Left ventricle myocardium inferior (tissue), 1 donor: ENCODE measurements around the gene SH3GL1. TPM values are rescaled to one million over a fixed set of nuclear protein-coding genes. Genes with fewer than 3 reads are reported as not detected.
A peak's percentile ranks its signal among the peaks of the same experiment; 100 is the strongest.

Experiments used
- DNase-seq: peaks from one replicate; pipeline ENCODE4 v3.0.0-alpha.2; 2020
- H3K27ac ChIP-seq: fragments of 200-600 bp; replicated peaks from 2 replicates; pipeline ENCODE4 v1.8.0; 2021
- H3K27me3 ChIP-seq: fragments of 200-600 bp; 2 replicates; pipeline ENCODE4 v1.8.0; 2021; ENCODE audit warnings: low read depth
- H3K36me3 ChIP-seq: fragments of 200-600 bp; 2 replicates; pipeline ENCODE4 v1.8.0; 2021
- H3K4me1 ChIP-seq: fragments of 200-600 bp; 2 replicates; pipeline ENCODE4 v1.8.0; 2021
- H3K4me3 ChIP-seq: fragments of 200-600 bp; 2 replicates; pipeline ENCODE4 v1.8.0; 2021; ENCODE audit warnings: mild to moderate bottlenecking, moderate library complexity
- H3K9me3 ChIP-seq: fragments of 200-600 bp; replicated peaks from 2 replicates; pipeline ENCODE4 v1.8.0; 2021
- CTCF ChIP-seq: fragments of 200-600 bp; IDR thresholded peaks from 2 replicates; pipeline ENCODE4 v1.8.0; 2021; ENCODE audit warnings: antibody characterized with exemption, mild to moderate bottlenecking, borderline replicate concordance
- intact Hi-C: fragments of 100-400 bp; cut with micrococcal nuclease; formaldehyde crosslinking; loops from one replicate; pipeline ENCODE4 v1.11.0; 2022
- total RNA-seq: library from RNA; stranded (reverse); fragmentation: NEBNext Ultra II Directional; extraction: Animal tissue kit (Norgen Biotek cat#: 25700); gene quantifications from one replicate; pipeline ENCODE4 v1.2.1, GENCODE V29; 2021
- donor health status: DM: no; HTN: yes; CAD: no; lungs with severe emphysema.

SH3GL1 gene
- total RNA-seq, 1 donor from 2014 or later = 18.6 TPM

DNA sequence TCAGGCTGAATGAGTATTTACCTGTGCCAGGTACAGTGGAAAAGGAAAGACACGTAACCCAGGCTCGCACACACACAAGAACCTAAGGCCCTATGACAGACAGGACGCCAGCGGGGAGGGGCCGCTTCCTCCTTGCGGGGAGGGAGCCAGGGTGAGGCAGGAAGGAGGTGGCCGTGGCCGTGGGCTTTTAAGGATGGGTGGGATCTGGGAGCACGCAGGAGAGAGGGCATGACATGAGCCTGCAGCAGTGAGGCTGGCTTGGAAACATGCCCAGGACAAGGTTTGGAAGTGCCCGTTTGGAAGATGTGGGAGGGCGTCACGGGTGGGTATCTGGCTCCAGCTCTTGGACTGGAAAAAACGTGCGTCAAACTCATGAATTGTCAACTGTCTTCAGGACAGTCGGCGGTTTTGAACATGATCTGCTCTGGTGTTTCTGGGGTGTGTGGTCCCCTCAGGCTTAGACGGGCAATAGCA is 20.1 kb downstream of the SH3GL1 start:
- H3K4me1 ChIP-seq = peaks cover 54% of the 10 kb centered on the region
- peaks cover 11% of the 10 kb centered on the region for H3K36me3 ChIP-seq
- H3K9me3 ChIP-seq = no peaks in the 10 kb centered on the region
- TF ChIP-seq CTCF = no peak
- peak overlapping the region; percentile 25 for H3K4me3 ChIP-seq
- H3K27ac ChIP-seq = peak overlapping the region; percentile 88
- no peaks in the 10 kb centered on the region for H3K27me3 ChIP-seq
- intact Hi-C loops = no loop called here
- peak; percentile 55 for DNase-seq

- Histone ChIP-seq H3K27me3 (no peaks in the 10 kb centered on the region), H3K36me3 (peaks cover 6% of the 10 kb centered on the region), H3K4me1 (peaks cover 61% of the 10 kb centered on the region), H3K9me3 (no peaks in the 10 kb centered on the region), H3K27ac (peak overlapping the region; percentile 88), H3K4me3 (peak overlapping the region; percentile 25)
- intact Hi-C loops = no loop called here
- no peak for DNase-seq
- TF ChIP-seq CTCF = no peak
Observed at GRCh38 chr19:4379383-4380253, 20.7 kb downstream of the SH3GL1 start.

- intact Hi-C loops = no loop called here
- H3K9me3 ChIP-seq = no peaks in the 10 kb centered on the region
- H3K27ac ChIP-seq = peak overlapping the region; percentile 88
- no peaks in the 10 kb centered on the region for H3K36me3 ChIP-seq
- TF ChIP-seq CTCF = no peak
- H3K4me3 ChIP-seq = no peak overlapping the region
- peaks cover 68% of the 10 kb centered on the region for H3K4me1 ChIP-seq
- DNase-seq = no peak
- H3K27me3 ChIP-seq = no peaks in the 10 kb centered on the region
Observed at GRCh38 chr19:4378886-4379285, 21.5 kb downstream of the SH3GL1 start.

- DNase-seq = no peak
- peaks cover 85% of the 10 kb centered on the region for H3K4me1 ChIP-seq
- H3K27me3 ChIP-seq = no peaks in the 10 kb centered on the region
- no peaks in the 10 kb centered on the region for H3K9me3 ChIP-seq
- H3K4me3 ChIP-seq = no peak overlapping the region
- no peak for TF ChIP-seq CTCF
- intact Hi-C loops = no loop called here
- H3K36me3 ChIP-seq = no peaks in the 10 kb centered on the region
- H3K27ac ChIP-seq = peak overlapping the region; percentile 18
Observed at GRCh38 chr19:4376991-4377781, 23.2 kb downstream of the SH3GL1 start.

- DNase-seq = no peak
- Histone ChIP-seq H3K9me3 (no peaks in the 10 kb centered on the region), H3K27ac (peak overlapping the region; percentile 18), H3K4me1 (peaks cover 87% of the 10 kb centered on the region), H3K4me3 (no peak overlapping the region), H3K27me3 (no peaks in the 10 kb centered on the region), H3K36me3 (no peaks in the 10 kb centered on the region)
- no peak for TF ChIP-seq CTCF
- intact Hi-C loops = no loop called here
Observed at GRCh38 chr19:4376671-4376990, 23.7 kb downstream of the SH3GL1 start.
